RWPE1 (cell line): Measurements from ENCODE around the gene UBE2H.

Experiments
- CTCF ChIA-PET: fragments of 350-600 bp; sonication (Branson Sonifier 250); formaldehyde crosslinking; extraction: SDS; loops from one replicate; lab custom pipeline; 2021; lab: Yijun Ruan, JAX
- POLR2A ChIA-PET: fragments of 400-600 bp; formaldehyde crosslinking; extraction: SDS; loops from one replicate; lab custom pipeline; 2020; ENCODE audit warnings: antibody characterized with exemption; ENCODE audit not compliant: low non-redundant PET; lab: Yijun Ruan, JAX
- DNase-seq: peaks from one replicate; pipeline ENCODE4 v3.0.0; 2012; ENCODE audit warnings: low spot score
- H3K27ac ChIP-seq: fragments of 450-650 bp; 2 replicates; pipeline ENCODE4 v1.5.1; 2017
- CTCF ChIP-seq: fragments of 450-650 bp; conservative IDR thresholded peaks from 2 replicates; pipeline ENCODE4 v1.5.1; 2017; ENCODE audit warnings: low read depth, mild to moderate bottlenecking

The UBE2H gene

GRCh38 chr7:129925416-129926002 is 27.3 kb downstream of the UBE2H start:
- CTCF ChIA-PET: interaction anchor here (0.6 kb wide), 1 partner anchor 791 kb away, joined by 5 read pairs; no protein-coding TSS in a partner anchor
- no peak overlapping the region for H3K27ac ChIP-seq
- POLR2A ChIA-PET: no interaction called here
- no peak for TF ChIP-seq CTCF
- DNase-seq: no peak

GRCh38 chr7:129924602-129925001 is 28.2 kb downstream of the UBE2H start:
- H3K27ac ChIP-seq: peak overlapping the region; percentile 34
- no peak for DNase-seq
- CTCF ChIA-PET: interaction anchor here (0.6 kb wide), 1 partner anchor 77 kb away, joined by 3 read pairs; no protein-coding TSS in a partner anchor
- POLR2A ChIA-PET: no interaction called here
- TF ChIP-seq CTCF: no peak

GRCh38 chr7:129923709-129924108 is 29.1 kb downstream of the UBE2H start:
- no peak overlapping the region for H3K27ac ChIP-seq
- ChIA-PET POLR2A (no interaction called here), CTCF (no interaction called here)
- no peak for DNase-seq
- TF ChIP-seq CTCF: no peak

GRCh38 chr7:129919492-129919891 is 33.3 kb downstream of the UBE2H start:
- TF ChIP-seq CTCF: no peak
- POLR2A ChIA-PET: no interaction called here
- CTCF ChIA-PET: no interaction called here
- DNase-seq: no peak
- no peak overlapping the region for H3K27ac ChIP-seq

GRCh38 chr7:129918922-129919321 is 33.8 kb downstream of the UBE2H start:
- ChIA-PET POLR2A (no interaction called here), CTCF (no interaction called here)
- DNase-seq: no peak
- no peak for TF ChIP-seq CTCF
- H3K27ac ChIP-seq: no peak overlapping the region

GRCh38 chr7:129917934-129918333 is 34.8 kb downstream of the UBE2H start:
- DNase-seq: no peak
- ChIA-PET POLR2A (no interaction called here), CTCF (interaction anchor here (0.6 kb wide), 2 partner anchors 19 to 164 kb away, joined by 3 read pairs; no protein-coding TSS in a partner anchor)
- no peak for TF ChIP-seq CTCF
- H3K27ac ChIP-seq: no peak overlapping the region
